CD4-positive, alpha-beta T cell treated with Interleukin-2 at 100 ng/mL for 4 hours (primary cell): Measurements from ENCODE around the gene NEURL1B.
"Not testable (repeated sequence)": the region's sequence is repeated elsewhere in the genome, so short reads cannot be mapped to it uniquely, and the experiment has no call there.

ENCODE experiments used
- DNase-seq: peaks from one replicate; pipeline ENCODE4 v3.0.0-alpha.2; 2020; ENCODE audit warnings: low spot score

NEURL1B gene

GRCh38 chr5:172640822-172641358 is at the start of gene NEURL1B:
Gene NEURL1B (plus strand): TSS chr5:172641263. CDS start chr5:172641407, 144 bp downstream.
- DNase-seq = peak; percentile 22

DNA sequence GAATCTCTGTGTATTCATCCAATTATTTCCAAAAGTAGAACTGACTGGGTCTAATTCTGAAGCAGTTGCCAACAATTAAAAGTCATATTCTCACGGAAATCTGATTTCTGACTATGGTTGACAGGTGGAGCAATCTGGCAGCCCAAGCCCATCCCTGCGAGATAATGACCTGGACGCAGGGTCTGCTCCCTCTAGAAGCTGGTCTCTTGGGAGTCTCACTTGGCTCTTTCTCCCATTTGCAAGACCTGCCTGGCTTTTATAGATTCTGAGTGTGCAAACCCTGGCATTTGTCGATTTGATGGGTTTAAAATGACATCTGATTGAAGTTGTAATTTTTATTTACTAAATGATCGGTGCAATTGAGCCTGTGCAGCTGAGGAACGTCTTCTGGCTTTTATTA is 49.4 kb upstream of the NEURL1B start:
- no peak for DNase-seq

- DNase-seq = no peak
Measured at GRCh38 chr5:172592881-172593280, 48.2 kb upstream of the NEURL1B start.

GRCh38 chr5:172593306-172593705 is 47.8 kb upstream of the NEURL1B start:
- no peak for DNase-seq

DNA sequence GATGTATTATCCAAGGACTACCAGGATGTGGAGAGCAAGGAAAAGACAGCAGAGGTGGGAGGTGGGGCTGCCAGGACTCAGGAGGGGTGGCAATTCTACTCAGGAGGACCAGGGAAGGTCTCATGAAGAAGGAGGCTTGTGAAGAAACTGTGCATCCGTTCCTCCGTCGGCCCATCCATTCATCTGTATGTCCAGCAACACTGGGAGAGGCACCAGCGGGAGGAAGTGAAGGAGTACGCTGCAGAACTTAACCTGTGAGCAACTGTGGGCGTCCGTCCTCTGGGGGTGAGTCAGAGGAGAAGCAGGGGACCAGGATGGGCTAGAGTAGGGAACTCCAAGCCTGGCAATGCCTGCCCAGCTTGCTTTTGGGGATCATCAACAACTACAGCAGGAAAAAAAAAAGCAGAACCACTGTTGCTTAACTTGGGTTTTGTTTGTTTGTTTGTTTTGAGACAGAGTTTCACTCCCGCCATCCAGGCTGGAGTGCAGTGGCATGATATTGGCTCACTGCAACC is 47.3 kb upstream of the NEURL1B start:
- no peak for DNase-seq

- DNase-seq = no peak
Measured at GRCh38 chr5:172594431-172594830, 46.6 kb upstream of the NEURL1B start.

DNA sequence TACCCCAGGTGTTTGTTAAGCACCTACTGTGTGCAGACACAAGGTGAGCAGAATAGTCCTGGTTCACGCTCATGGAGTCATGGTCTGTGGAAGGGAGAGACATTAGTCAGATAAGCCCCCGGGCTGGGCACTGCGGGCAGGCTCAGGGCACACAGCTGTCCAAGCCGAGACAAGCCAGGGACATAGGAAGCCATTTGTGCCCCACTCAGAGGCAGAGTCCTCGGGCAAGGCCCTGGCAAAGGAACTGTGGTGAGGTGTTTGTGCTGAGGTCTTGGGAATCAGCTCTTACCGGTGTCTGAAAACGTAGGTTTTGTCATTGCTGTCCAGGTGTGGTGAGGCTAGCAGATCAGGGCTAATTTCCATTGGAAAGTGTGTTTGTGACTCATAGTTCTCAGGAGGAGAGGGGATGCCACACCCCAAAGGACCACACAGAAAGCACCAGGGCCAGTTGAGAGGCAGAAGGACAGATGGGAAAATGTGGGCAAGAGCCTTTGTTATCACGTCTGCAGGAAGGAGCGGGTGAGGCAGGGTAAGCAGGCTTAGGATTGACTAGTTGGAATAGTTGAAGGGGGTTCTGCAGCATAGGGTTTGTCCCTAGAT is 46.1 kb upstream of the NEURL1B start:
- no peak for DNase-seq

- DNase-seq = no peak
Measured at GRCh38 chr5:172595596-172596455, 45.2 kb upstream of the NEURL1B start.

DNA sequence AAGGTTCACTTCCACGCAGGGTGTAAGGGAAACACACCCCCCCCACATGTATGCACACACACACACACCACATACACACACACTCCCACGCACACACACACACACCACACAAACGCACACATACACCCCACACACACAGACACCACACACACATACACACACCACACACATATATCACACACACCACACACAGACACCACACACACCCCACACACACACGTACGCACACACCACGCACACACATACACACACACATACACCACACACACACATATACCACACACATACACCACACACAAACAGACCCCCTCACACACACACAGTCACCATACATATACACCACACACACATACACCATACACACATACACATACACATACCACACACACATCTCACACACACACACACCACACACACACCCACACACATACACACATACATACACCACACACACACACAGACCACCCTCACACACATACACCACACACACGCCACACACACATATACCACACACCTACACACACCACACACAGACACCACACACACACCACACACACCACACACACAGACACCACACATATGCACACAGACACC is 44.3 kb upstream of the NEURL1B start:
- DNase-seq = no peak

GRCh38 chr5:172597755-172598155 is 43.3 kb upstream of the NEURL1B start:
- DNase-seq = no peak

GRCh38 chr5:172598251-172599203 is 42.5 kb upstream of the NEURL1B start:
- DNase-seq = no peak

DNA sequence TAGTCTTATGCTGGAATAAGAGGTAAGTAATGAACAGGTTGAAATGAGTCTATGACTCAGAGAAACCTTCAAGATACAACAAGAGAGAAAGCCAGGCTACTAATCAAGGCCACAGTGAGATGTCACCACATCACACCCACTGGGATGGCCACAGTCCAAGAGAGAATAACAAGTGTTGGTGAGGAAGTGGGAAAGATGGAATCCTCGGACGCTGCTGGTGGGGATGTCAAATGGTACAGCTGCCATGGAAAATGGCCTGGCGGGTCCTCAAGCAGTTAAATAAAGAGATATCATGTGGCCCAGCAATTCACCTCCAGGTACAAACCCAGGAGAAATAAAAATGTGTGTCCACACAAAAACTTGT is 41.9 kb upstream of the NEURL1B start:
- no peak for DNase-seq

DNA sequence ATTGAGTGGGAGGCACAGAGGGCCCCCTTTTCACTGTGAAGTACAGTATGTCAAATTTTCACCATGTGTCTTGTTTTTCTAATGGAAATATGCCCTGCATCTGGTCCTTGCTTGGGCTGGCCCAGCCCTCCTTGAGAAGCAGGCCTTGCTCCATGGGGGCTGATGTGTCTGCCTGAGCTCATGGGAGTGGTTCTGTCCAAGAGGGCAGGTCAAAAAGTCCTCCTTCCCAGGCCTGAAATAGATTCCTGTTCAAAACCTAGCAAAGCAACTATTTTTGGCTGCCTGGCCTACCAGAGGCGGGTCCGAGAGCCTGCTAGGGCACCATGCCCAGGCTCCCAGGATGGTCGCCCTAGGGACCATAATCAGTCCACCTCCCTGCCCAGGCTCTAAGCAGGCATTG is 40.5 kb upstream of the NEURL1B start:
- no peak for DNase-seq

GRCh38 chr5:172601576-172601975 is 39.5 kb upstream of the NEURL1B start:
- DNase-seq = not testable (repeated sequence)

GRCh38 chr5:172602783-172603231 is 38.3 kb upstream of the NEURL1B start:
- DNase-seq = no peak

DNA sequence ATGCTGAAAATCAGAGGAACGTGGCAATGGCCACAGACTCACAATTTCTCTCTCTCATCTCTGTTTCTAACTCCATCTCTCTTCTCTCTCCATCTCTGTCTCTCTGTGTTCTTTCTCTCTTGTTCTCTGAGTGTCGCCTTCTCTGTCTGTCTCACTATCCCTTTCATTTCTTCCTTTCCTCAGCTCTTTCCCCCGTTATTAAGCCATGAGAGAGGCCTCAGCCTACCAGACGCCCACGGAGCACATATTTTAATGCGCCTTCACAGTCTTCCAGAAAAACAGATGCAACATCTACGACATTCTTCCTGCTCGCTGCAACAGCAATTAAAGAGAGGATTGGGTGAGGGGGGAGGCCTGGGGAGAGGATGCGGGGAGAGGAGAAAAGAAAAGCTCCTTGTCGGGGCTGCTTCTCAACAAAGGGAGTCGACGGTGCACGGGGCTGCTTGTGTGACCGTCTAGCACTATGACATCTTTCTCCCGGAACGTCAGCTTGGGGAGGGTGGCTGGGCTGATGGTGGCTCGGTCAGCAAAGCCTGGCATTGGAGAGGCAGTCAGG is 37.7 kb upstream of the NEURL1B start:
- no peak for DNase-seq

DNA sequence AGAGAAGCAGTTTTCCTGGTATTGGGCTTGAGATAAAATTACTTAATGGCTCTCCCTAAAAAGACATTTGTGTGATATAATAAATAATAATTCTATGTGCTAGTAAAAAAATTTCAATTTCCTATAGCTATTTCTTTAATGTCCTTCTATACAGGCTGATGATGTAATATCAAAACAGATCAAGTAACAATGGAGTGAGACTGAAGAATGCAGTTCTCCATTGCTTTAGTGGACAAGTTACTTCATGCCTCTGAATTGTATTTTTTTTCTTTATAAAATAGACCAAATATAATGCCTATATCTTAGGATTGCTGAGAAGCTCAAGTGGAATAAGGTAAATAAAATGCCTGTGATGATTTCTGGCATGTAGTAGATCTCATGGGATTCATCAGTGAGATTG is 35.6 kb upstream of the NEURL1B start:
- no peak for DNase-seq

GRCh38 chr5:172606156-172606785 is 34.8 kb upstream of the NEURL1B start:
- no peak for DNase-seq

- no peak for DNase-seq
Measured at GRCh38 chr5:172607213-172607793, 33.8 kb upstream of the NEURL1B start.

- DNase-seq = no peak
Measured at GRCh38 chr5:172608773-172609172, 32.3 kb upstream of the NEURL1B start.
